GM18870 (cell line): Measurements from ENCODE around the gene NOP58.
"Not testable (repeated sequence)": the region's sequence is repeated elsewhere in the genome, so short reads cannot be mapped to it uniquely, and the experiment has no call there.

Experiments used
- ATAC-seq: cut with Tn5 transposase; IDR thresholded peaks from one replicate; pipeline ENCODE4 v1.9.1; 2021; ENCODE audit warnings: moderate library complexity; ENCODE audit not compliant: unreplicated experiment

The NOP58 gene

GRCh38 chr2:202265467-202266277 is at the start of gene NOP58:
NOP58 (plus strand) TSS chr2:202265763; CDS start chr2:202265942, 179 bp downstream.
- ATAC-seq, result peak; percentile 84

DNA sequence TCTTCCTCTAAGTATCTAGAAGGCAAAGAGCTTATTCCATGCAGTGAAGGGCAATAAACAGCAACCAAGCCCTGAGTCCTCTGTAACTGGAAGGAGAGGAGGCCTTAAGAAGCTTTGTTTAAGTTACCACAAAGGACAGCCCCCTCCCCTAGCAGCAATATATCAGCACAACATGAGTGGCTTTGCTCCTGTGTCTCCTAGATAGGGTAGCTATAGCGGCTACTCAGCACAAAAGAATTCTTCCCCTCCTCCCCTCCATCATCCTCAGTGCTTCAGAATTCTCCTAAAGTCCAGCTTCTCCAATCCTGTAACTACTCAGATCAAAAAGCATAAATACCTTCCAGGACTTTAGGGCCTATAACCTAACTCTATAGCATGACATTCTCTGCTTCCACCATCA is 43.7 kb upstream of the NOP58 start:
- ATAC-seq, result no peak

- ATAC-seq, result no peak
These were observed 27.8 kb upstream of the NOP58 start for GRCh38 chr2:202237787-202238233.

DNA sequence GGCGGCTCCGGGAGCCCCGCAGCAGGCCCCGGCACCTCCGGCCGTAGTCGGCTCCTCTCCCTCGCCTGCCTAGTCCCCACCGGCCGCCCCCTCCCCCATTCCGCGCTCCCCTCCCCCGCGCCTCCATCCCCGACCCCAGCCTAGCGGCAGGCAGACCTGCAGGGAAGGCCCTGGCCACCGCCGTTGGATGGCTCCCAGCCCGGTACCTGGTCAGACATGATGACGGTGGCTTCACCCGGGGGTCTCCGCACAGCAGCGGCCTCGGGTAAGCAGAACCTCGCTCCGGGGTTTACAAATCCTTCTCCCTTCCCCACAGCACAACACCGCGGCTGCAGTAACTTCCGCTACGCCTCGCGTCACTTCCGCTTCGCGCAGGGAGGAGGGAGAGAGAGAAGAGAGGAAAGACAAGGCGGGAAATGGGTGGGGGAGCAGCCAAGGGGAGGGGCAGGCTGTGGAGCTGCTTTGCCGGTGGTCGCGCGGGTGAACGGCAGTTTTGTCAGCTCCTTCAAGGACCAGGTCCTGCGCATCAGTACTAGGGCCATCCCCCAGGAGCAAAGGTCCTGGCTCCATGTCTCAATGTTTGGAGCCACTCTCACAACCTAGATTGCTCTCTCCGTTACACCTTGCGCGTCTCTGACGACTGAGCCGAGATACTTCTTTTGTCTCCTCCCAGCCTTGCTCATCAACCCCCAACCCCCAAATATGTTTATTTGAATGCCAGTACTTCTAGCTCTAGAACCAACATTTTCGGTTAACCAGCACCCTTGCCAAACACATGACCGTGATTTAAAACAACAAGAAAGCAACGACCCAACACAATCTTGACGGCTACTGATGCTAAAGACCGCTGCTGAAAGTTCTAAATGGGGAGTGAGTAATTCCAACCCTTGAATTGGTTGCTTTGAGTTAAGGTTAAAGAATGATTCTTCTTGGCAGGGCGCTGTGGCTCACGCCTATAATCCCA is 27.0 kb upstream of the NOP58 start, which contains the start of gene SUMO1:
SUMO1 (minus strand) TSS at position 364 of the 964 bp plus-strand sequence; CDS start at position 218, 146 bp downstream.
- peak; percentile 92 for ATAC-seq

- ATAC-seq, result not testable (repeated sequence)
These were observed 17.9 kb upstream of the NOP58 start for GRCh38 chr2:202247710-202248109.

GRCh38 chr2:202249521-202250253 is 15.9 kb upstream of the NOP58 start:
- ATAC-seq, result no peak

DNA sequence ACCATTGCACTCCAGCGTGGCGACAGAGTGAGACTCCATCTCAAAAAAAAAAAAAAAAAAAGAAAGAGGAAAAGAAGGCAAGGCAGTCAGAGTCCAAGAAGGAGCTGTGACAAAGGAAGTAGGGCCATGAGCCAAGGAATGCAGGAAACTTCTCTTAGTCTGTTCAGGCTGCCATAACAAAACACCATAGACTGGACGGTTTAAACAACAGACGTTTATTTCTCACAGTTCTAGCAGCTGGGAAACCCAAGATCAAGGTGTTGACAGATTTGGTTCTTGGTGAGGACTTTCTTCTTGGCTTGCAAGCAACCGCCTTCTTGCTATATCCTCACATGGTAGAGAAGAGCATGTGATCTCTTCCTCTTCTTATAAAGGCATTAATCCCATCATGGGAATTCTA is 14.1 kb upstream of the NOP58 start:
- no peak for ATAC-seq

DNA sequence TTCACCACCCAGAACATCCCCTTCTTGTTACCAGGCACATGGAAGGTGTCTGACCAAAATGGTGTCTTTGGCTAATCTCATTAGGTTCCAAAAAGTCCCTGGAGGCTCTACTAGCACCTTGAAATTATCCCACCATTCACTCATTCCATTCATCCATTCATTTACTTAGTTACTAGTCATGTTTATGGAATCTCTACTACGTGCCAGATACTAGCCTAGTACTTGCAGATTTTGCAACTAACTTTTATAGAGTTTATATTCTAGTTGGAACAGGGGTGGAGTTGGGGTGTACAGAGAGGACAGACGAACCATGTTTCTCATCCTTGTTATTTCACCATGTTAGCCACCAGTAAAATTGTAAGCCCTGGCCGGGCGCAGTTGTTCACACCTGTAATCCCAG is 4.0 kb upstream of the NOP58 start:
- ATAC-seq, result no peak

- no peak for ATAC-seq
These were observed 1.9 kb downstream of the NOP58 start for GRCh38 chr2:202267495-202267894.

GRCh38 chr2:202269585-202269984 is 4.0 kb downstream of the NOP58 start:
- ATAC-seq, result no peak

DNA sequence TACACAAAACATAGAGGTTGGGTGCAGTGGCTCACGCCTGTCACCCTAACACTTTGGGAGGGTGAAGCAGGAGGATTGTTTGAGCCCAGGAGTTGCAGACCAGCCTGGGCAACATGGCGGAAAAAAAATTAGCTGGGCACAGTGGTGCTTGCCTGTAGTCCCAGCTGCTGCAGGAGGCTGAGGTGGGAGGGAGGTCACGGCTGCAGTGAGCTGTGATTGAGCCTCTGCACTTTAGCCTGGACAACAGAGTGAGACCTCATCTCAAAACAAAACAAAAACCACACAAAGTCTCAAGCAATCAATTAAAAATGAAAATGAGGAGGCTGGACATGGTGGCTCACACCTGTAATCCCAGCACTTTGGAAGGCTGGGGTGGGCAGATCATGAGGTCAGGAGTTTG is 4.9 kb downstream of the NOP58 start:
- no peak for ATAC-seq

- ATAC-seq, result not testable (repeated sequence)
These were observed 10.6 kb downstream of the NOP58 start for GRCh38 chr2:202276078-202276720.

- ATAC-seq, result no peak
These were observed 12.6 kb downstream of the NOP58 start for GRCh38 chr2:202278036-202278760.

DNA sequence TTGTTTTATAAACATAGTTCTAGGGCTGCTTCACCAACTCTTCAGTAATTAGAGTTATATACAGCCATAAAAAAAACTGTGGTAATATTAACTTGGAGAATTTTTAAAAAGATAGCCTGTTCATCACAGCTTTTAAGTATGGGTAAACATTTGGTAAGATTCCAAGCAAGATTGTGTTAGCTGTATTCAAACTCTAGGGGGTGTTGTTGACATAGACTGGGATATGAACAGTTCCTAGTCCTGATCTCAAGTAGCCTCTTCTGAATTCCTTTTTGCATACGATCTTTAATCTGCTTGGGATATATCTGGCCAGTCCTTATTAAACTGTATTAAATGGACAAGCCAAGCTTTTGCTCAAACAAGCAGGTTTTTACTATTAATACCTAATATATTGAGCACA is 13.4 kb downstream of the NOP58 start:
- ATAC-seq, result no peak

DNA sequence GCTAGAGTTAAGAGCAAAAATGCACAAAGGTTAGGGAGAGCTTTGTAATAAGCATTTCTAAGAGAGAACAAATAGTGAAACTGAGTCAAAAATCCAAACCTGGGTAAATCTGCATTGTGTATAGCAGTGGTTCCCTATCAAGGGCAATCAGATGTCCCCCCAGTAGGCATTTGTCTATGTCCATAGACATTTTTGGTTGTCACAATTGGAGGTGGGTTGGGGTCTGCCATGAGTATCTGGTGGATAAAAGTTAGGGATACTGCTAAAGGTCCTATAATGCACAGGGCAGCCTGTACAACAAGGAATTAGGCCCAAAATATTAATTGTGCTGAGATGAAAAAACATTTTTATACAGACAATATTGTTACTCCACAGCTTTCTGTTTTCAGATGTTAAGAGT is 21.0 kb downstream of the NOP58 start:
- no peak for ATAC-seq

DNA sequence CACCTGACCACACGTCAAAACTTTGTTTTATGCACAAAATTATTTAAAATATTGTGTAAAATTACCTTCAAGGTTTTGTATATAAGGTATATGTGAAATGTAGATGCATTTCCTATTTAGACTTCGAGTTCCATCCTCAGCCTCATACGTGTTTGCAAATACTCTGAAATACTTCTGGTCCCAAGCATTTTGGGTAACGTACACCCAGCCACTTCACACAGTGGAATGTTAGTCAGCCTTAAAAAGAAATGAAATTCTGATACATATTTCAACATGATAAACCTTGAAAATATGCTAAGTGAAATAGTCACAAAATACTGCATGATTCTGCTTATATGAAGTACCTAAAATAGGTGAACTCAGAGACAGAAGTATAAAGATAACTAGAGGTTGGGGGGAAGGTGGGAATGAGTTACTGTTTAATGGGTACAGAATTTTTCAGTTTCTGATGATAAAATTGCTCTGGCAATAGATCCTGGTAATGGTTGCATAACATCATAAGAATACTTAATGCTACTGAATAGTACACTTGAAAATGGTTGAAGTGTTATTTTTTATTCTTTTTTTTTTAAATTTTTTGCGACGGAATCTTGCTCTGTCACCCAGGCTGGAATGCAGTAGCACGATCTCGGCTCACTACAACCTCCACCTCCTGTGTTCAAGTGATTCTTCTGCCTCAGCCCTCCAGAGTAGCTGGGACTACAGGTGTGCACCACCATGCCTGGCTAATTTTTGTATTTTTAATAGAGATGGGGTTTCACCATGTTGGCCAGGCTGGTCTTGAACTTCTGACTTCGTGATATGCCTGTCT is 24.0 kb downstream of the NOP58 start:
- no peak for ATAC-seq

- no peak for ATAC-seq
These were observed 24.8 kb downstream of the NOP58 start for GRCh38 chr2:202290316-202290715.

DNA sequence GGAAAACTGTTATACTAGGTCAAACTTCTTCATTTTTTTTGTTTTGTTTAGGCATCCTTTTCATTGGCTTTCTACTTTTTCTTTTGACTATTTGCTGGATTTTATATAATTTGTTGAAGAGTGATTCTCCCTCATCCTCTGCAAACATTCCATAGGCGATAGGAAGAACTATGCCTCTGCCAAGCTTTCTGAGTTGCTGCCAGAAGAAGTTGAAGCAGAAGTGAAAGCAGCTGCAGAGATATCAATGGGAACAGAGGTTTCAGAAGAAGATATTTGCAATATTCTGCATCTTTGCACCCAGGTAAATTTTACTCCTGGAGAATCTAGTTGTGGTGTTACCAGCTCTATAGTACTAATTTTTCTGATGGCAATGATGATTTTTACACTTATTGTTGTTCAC is 25.4 kb downstream of the NOP58 start:
- no peak for ATAC-seq

- peak; percentile 85 for ATAC-seq
These were observed 34.1 kb downstream of the NOP58 start for GRCh38 chr2:202299712-202300111.
